Measurements from ENCODE around the gene DUSP22. TPM values are rescaled to one million over a fixed set of nuclear protein-coding genes. Genes with fewer than 3 reads are reported as not detected.
"Not testable (repeated sequence)": the region's sequence is repeated elsewhere in the genome, so short reads cannot be mapped to it uniquely, and the experiment has no call there.

Gene DUSP22
- total RNA-seq, 1 experiment from 2014 or later, result 25.0 TPM

DNA sequence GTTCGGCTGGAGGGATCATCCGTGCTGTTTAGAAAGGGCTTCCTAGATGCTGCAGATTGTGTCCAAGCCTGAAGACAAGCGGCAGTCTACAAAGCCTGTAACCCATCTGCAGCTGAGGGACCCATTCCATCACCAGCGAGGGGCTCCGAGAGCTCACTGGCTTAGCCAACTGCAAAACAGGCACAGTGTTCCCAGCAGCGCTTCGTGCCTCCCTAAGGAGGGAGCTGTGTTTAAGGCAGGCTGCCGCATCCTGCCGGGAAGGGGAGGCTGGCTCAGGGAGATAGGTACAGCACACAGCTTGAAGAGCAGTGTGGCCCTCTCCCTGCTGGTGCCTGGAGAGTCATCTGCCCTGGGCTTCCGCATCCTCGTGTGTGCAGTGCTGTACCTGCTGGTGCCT is 32.4 kb downstream of the DUSP22 start:
- Histone ChIP-seq H3K4me2 (ENCODE audit: insufficient read depth, insufficient read length, low read length) (no peak overlapping the region), H3K9me3 (ENCODE audit: control insufficient read depth, low read depth, low read length) (peaks cover 67% of the 10 kb centered on the region), H3K14ac (ENCODE audit: insufficient read depth, low read length) (no peak overlapping the region), H2AFZ (ENCODE audit: low read length) (no peak overlapping the region), H2BK20ac (ENCODE audit: low read depth, low read length, poor library complexity, severe bottlenecking) (no peak overlapping the region), H3K79me1 (ENCODE audit: insufficient read depth, low read depth, low read length, poor library complexity, severe bottlenecking) (no peaks in the 10 kb centered on the region), H3T11ph (ENCODE audit: low read length) (no peak overlapping the region), H3K27ac (ENCODE audit: insufficient read length, low read depth, low read length) (no peak overlapping the region), H3K23ac (ENCODE audit: insufficient read length, low read depth, low read length) (no peak overlapping the region), H4K5ac (ENCODE audit: insufficient read length, low read depth, low read length) (no peak overlapping the region), H3K18ac (ENCODE audit: insufficient read length, low read depth, low read length) (no peak overlapping the region), H3K9ac (ENCODE audit: extremely low read depth, insufficient read length, low read length) (no peak overlapping the region), H3K79me2 (ENCODE audit: insufficient read depth, low read length) (no peaks in the 10 kb centered on the region), H2BK15ac (ENCODE audit: low read depth, low read length) (no peak overlapping the region), H3K27me3 (ENCODE audit: insufficient read depth, low read length) (no peaks in the 10 kb centered on the region), H3K4ac (ENCODE audit: low read depth, low read length) (no peak overlapping the region), H4K91ac (ENCODE audit: insufficient read length, low read depth, low read length) (no peak overlapping the region), H2BK5ac (ENCODE audit: insufficient read length, low read length) (no peak overlapping the region), H2BK120ac (ENCODE audit: low read depth, low read length, poor library complexity, severe bottlenecking) (no peak overlapping the region), H2BK12ac (ENCODE audit: insufficient read length, low read depth, low read length) (no peak overlapping the region), H2AK5ac (ENCODE audit: insufficient read length, low read length) (no peak overlapping the region), H4K8ac (replicated peaks; ENCODE audit: insufficient read length, low read depth, low read length) (no peak overlapping the region), H4K20me1 (ENCODE audit: control insufficient read depth, insufficient read depth, insufficient read length) (no peaks in the 10 kb centered on the region), H3K4me1 (ENCODE audit: insufficient read depth, low read length) (no peaks in the 10 kb centered on the region), H3K23me2 (ENCODE audit: insufficient read length, low read depth, low read length, poor library complexity, severe bottlenecking) (no peaks in the 10 kb centered on the region), H3K56ac (ENCODE audit: insufficient read length, low read depth, low read length) (no peak overlapping the region)
- no peak for DNase-seq
- peaks cover 15 to 19% (median 15%) of the 10 kb centered on the region in 3 experiments; a peak in 5 of 7 replicates for H3K36me3 Mint-ChIP-seq (ENCODE audit: insufficient read depth in 1 of 3, low read depth in 3 of 3)
- no CpG with 5 or more reads among the region's 11 CpGs for WGBS (ENCODE audit: extremely low coverage, insufficient read length, low lambda C conversion rate)
- H3K27ac Mint-ChIP-seq, result no peak overlapping the region; a peak in 1 of 7 replicates
- peaks cover 0 to 24% of the 10 kb centered on the region in 2 experiments for H3K9me3 Mint-ChIP-seq
- peaks cover 3 to 6% of the 10 kb centered on the region in 2 experiments for H3K4me1 Mint-ChIP-seq
- no peak overlapping the region for H3K4me3 Mint-ChIP-seq
- TF ChIP-seq CTCF (conservative IDR thresholded peaks at IDR 0.05), result no peak
- no peaks in the 10 kb centered on the region; the same call in 1 of the 2 replicates for H3K27me3 Mint-ChIP-seq (ENCODE audit: low read depth)

GRCh38 chr6:325161-325860 is 33.0 kb downstream of the DUSP22 start:
- H4K20me1 ChIP-seq (ENCODE audit: control insufficient read depth, insufficient read depth, insufficient read length); H3K27ac Mint-ChIP-seq: not testable (repeated sequence)
- peaks cover 11 to 19% (median 15%) of the 10 kb centered on the region in 3 experiments; a peak in 5 of 7 replicates for H3K36me3 Mint-ChIP-seq (ENCODE audit: insufficient read depth in 1 of 3, low read depth in 3 of 3)

More at GRCh38 chr6:325161-325860, 33.0 kb downstream of the DUSP22 start:
- H3K4me3 Mint-ChIP-seq; H2AFZ ChIP-seq (ENCODE audit: low read length); H3T11ph ChIP-seq (ENCODE audit: low read length); H2BK12ac ChIP-seq (ENCODE audit: insufficient read length, low read depth, low read length); H3K27me3 Mint-ChIP-seq (ENCODE audit: low read depth); H3K4me2 ChIP-seq (ENCODE audit: insufficient read depth, insufficient read length, low read length); DNase-seq; H3K79me2 ChIP-seq (ENCODE audit: insufficient read depth, low read length); H4K8ac ChIP-seq (replicated peaks; ENCODE audit: insufficient read length, low read depth, low read length); H3K23me2 ChIP-seq (ENCODE audit: insufficient read length, low read depth, low read length, poor library complexity, severe bottlenecking); H2BK15ac ChIP-seq (ENCODE audit: low read depth, low read length); H3K23ac ChIP-seq (ENCODE audit: insufficient read length, low read depth, low read length); H3K27me3 ChIP-seq (ENCODE audit: insufficient read depth, low read length); H3K56ac ChIP-seq (ENCODE audit: insufficient read length, low read depth, low read length); H3K4me1 Mint-ChIP-seq; H2AK5ac ChIP-seq (ENCODE audit: insufficient read length, low read length); H2BK5ac ChIP-seq (ENCODE audit: insufficient read length, low read length); H3K4me1 ChIP-seq (ENCODE audit: insufficient read depth, low read length); H3K4ac ChIP-seq (ENCODE audit: low read depth, low read length); H3K79me1 ChIP-seq (ENCODE audit: insufficient read depth, low read depth, low read length, poor library complexity, severe bottlenecking); H2BK120ac ChIP-seq (ENCODE audit: low read depth, low read length, poor library complexity, severe bottlenecking); H3K27ac ChIP-seq (ENCODE audit: insufficient read length, low read depth, low read length); H3K18ac ChIP-seq (ENCODE audit: insufficient read length, low read depth, low read length); H3K9ac ChIP-seq (ENCODE audit: extremely low read depth, insufficient read length, low read length); H3K14ac ChIP-seq (ENCODE audit: insufficient read depth, low read length); H4K91ac ChIP-seq (ENCODE audit: insufficient read length, low read depth, low read length); H2BK20ac ChIP-seq (ENCODE audit: low read depth, low read length, poor library complexity, severe bottlenecking); H4K5ac ChIP-seq (ENCODE audit: insufficient read length, low read depth, low read length): not testable (repeated sequence)
- peaks cover 0 to 24% of the 10 kb centered on the region in 2 experiments for H3K9me3 Mint-ChIP-seq
- peaks cover 65% of the 10 kb centered on the region for H3K9me3 ChIP-seq (ENCODE audit: control insufficient read depth, low read depth, low read length)
- WGBS (ENCODE audit: extremely low coverage, insufficient read length, low lambda C conversion rate), result no CpG with 5 or more reads among the region's 16 CpGs

All from H9 (cell line).